ENCODE results near the gene FAM236C. TPM values are rescaled to one million over a fixed set of nuclear protein-coding genes. Genes with fewer than 3 reads are reported as not detected.
"Not testable (repeated sequence)": the region's sequence is repeated elsewhere in the genome, so short reads cannot be mapped to it uniquely, and the experiment has no call there.

The FAM236C gene
- total RNA-seq, 2 donors from 2014 or later: not detected

- not testable (repeated sequence) for H3K4me3 ChIP-seq (ENCODE audit: low read length); H3K4me1 Mint-ChIP-seq; H3K36me3 Mint-ChIP-seq (ENCODE audit: low read depth); H3K4me1 ChIP-seq (ENCODE audit: control insufficient read depth, insufficient read depth, low read length); H3K27me3 ChIP-seq (ENCODE audit: control insufficient read depth, insufficient read depth, low read length, poor library complexity, severe bottlenecking); H3K9me3 Mint-ChIP-seq; H3K36me3 ChIP-seq (ENCODE audit: control insufficient read depth, insufficient read depth, low read length); DNase-seq; H3K27ac Mint-ChIP-seq; H3K27ac ChIP-seq (ENCODE audit: low read depth, low read length); H3K9ac ChIP-seq (ENCODE audit: extremely low read depth, low read length, poor library complexity, severe bottlenecking); H3K27me3 Mint-ChIP-seq (ENCODE audit: insufficient read depth); H3K9me3 ChIP-seq (ENCODE audit: control insufficient read depth, low read length); H3K4me3 Mint-ChIP-seq
- WGBS, 2 experiments (ENCODE audit: insufficient coverage in 1 of 2, insufficient read length in 1 of 2): no CpG with 5 or more reads among the region's 15 CpGs
These were observed 25.5 kb downstream of the FAM236C start, which contains the start of gene FAM236A for GRCh38 chrX:72937906-72938305. FAM236A (plus strand) TSS chrX:72938206; CDS start chrX:72938263, 57 bp downstream.

DNA sequence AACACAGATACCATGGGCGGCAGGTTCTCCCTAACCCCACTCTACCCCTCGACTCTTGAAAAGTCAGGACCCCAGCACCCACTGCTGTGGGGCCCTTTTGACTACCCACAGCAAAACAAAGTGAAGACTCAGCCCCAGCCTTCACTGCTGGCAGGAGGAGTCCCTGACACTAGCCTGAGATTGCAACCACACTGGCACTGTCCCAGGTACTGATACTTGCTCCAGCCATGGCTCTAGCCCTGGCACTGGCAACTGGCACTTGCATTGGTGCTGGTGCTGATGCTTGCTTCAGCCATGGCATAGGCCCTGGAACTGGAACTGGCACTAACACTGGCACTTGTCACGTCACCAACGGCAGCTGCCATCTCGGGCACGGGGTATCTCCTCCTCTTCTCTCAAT, 29.9 kb downstream of the FAM236C start:
- H3K9me3 Mint-ChIP-seq; H3K27ac Mint-ChIP-seq; H3K9ac ChIP-seq (ENCODE audit: extremely low read depth, low read length, poor library complexity, severe bottlenecking); H3K4me3 Mint-ChIP-seq; H3K27me3 ChIP-seq (ENCODE audit: control insufficient read depth, insufficient read depth, low read length, poor library complexity, severe bottlenecking); H3K36me3 Mint-ChIP-seq (ENCODE audit: low read depth); H3K4me1 ChIP-seq (ENCODE audit: control insufficient read depth, insufficient read depth, low read length); H3K4me1 Mint-ChIP-seq; H3K9me3 ChIP-seq (ENCODE audit: control insufficient read depth, low read length); H3K36me3 ChIP-seq (ENCODE audit: control insufficient read depth, insufficient read depth, low read length); H3K27ac ChIP-seq (ENCODE audit: low read depth, low read length); DNase-seq; H3K4me3 ChIP-seq (ENCODE audit: low read length); H3K27me3 Mint-ChIP-seq (ENCODE audit: insufficient read depth): not testable (repeated sequence)
- no CpG with 5 or more reads among the region's 6 CpGs for WGBS, 2 experiments (ENCODE audit: insufficient coverage in 1 of 2, insufficient read length in 1 of 2)

DNA sequence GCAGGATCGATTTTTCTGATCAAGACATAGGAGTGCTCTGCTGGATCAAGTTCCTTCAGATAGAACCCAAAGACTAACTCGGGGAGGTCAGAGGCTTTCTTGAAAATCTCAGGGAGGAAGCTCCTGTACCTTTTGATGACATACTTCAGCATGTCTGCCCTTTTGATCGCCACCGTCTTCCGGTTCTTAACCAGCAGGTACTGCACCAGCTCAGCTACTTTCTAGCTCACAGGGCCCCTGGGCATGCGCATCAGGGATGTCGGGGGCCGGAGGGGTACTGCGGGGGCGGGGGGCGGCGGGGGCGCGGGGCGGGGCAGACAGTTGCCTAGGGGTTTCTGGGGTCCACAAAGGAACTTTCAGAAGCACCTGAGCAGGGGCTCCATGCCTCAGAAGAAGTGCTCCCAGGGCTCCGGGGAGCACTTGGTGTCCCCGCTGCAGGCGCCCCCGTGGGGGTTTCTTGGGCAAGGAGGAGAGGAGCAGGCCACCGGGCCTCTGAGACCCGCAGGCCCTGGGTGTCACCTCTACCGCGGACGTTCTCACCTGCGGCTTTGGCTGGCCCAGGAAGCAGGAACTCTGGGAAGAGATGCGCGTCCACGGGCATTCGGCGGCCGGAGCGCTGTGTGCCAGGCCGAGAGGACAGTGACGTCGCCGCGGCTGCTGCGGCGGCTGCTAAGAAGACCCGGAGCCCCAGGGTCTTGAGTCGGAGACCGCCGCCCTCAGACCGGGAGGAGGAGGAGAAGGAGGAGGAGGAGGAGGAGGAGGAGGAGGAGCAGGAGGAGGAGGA, 30.8 kb downstream of the FAM236C start:
- not testable (repeated sequence) for H3K36me3 Mint-ChIP-seq (ENCODE audit: low read depth); H3K4me1 ChIP-seq (ENCODE audit: control insufficient read depth, insufficient read depth, low read length); H3K9me3 ChIP-seq (ENCODE audit: control insufficient read depth, low read length); H3K9ac ChIP-seq (ENCODE audit: extremely low read depth, low read length, poor library complexity, severe bottlenecking); DNase-seq; H3K9me3 Mint-ChIP-seq; H3K27ac ChIP-seq (ENCODE audit: low read depth, low read length); H3K27me3 Mint-ChIP-seq (ENCODE audit: insufficient read depth); H3K4me3 Mint-ChIP-seq; H3K27ac Mint-ChIP-seq; H3K36me3 ChIP-seq (ENCODE audit: control insufficient read depth, insufficient read depth, low read length); H3K27me3 ChIP-seq (ENCODE audit: control insufficient read depth, insufficient read depth, low read length, poor library complexity, severe bottlenecking); H3K4me3 ChIP-seq (ENCODE audit: low read length); H3K4me1 Mint-ChIP-seq
- no CpG with 5 or more reads among the region's 44 CpGs for WGBS, 2 experiments (ENCODE audit: insufficient coverage in 1 of 2, insufficient read length in 1 of 2)

DNA sequence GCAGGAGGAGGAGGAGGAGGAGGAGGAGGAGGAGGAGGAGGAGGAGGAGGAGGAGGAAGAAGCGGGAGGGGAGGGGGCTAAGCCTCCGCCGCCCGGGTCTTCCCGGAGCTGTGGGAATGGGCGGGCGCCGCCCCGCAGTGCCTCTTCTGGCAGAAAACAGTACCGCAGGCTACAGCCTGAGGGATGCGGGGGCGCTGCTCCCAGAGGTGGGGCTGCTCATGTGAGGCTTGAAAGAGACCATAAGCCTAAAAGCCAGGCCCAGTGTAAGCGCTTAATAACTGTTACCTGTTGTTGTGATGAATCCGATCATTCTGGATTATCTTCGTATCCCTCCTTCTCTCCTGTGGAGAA, 31.4 kb downstream of the FAM236C start, which contains the start of gene DMRTC1:
DMRTC1 (minus strand) TSS at position 19 of the 351 bp plus-strand sequence. CDS start 68,143 bp downstream, outside the sequence.
- not testable (repeated sequence) for H3K27ac Mint-ChIP-seq; H3K9me3 ChIP-seq (ENCODE audit: control insufficient read depth, low read length); DNase-seq; H3K27me3 Mint-ChIP-seq (ENCODE audit: insufficient read depth); H3K4me1 ChIP-seq (ENCODE audit: control insufficient read depth, insufficient read depth, low read length); H3K9me3 Mint-ChIP-seq; H3K4me3 ChIP-seq (ENCODE audit: low read length); H3K9ac ChIP-seq (ENCODE audit: extremely low read depth, low read length, poor library complexity, severe bottlenecking); H3K27ac ChIP-seq (ENCODE audit: low read depth, low read length); H3K4me1 Mint-ChIP-seq; H3K4me3 Mint-ChIP-seq; H3K36me3 Mint-ChIP-seq (ENCODE audit: low read depth); H3K27me3 ChIP-seq (ENCODE audit: control insufficient read depth, insufficient read depth, low read length, poor library complexity, severe bottlenecking); H3K36me3 ChIP-seq (ENCODE audit: control insufficient read depth, insufficient read depth, low read length)
- WGBS, 2 experiments (ENCODE audit: insufficient coverage in 1 of 2, insufficient read length in 1 of 2): no CpG with 5 or more reads among the region's 15 CpGs

- not testable (repeated sequence) for H3K4me1 Mint-ChIP-seq; H3K27ac Mint-ChIP-seq; H3K4me3 ChIP-seq (ENCODE audit: low read length); H3K9ac ChIP-seq (ENCODE audit: extremely low read depth, low read length, poor library complexity, severe bottlenecking); DNase-seq; H3K9me3 ChIP-seq (ENCODE audit: control insufficient read depth, low read length); H3K27ac ChIP-seq (ENCODE audit: low read depth, low read length); H3K36me3 ChIP-seq (ENCODE audit: control insufficient read depth, insufficient read depth, low read length); H3K36me3 Mint-ChIP-seq (ENCODE audit: low read depth); H3K4me1 ChIP-seq (ENCODE audit: control insufficient read depth, insufficient read depth, low read length); H3K27me3 ChIP-seq (ENCODE audit: control insufficient read depth, insufficient read depth, low read length, poor library complexity, severe bottlenecking); H3K4me3 Mint-ChIP-seq; H3K27me3 Mint-ChIP-seq (ENCODE audit: insufficient read depth); H3K9me3 Mint-ChIP-seq
- WGBS, 2 experiments (ENCODE audit: insufficient coverage in 1 of 2, insufficient read length in 1 of 2): no CpG with 5 or more reads among the region's 9 CpGs
These were observed 47.6 kb downstream of the FAM236C start for GRCh38 chrX:72959971-72960370.

Other genes with a start within 250 kb of the FAM236C start
- gene PHKA1, start 198.3 kb upstream of the FAM236C start, total RNA-seq: 10 to 100 TPM in 1 of 2 donors, 1 to 10 TPM in 1; 6.7 to 10.2 TPM
- 1 to 10 TPM in 1 of 2 donors, not detected in 1; 2.4 TPM for gene DMRTC1B, start 135.7 kb upstream of the FAM236C start, total RNA-seq
- gene FAM236B, start 130.0 kb upstream of the FAM236C start, total RNA-seq: not detected
- gene FAM236D, start 104.4 kb upstream of the FAM236C start, total RNA-seq: not detected
- gene FAM236A, start 25.6 kb downstream of the FAM236C start, total RNA-seq: not detected
- gene DMRTC1, start 31.2 kb downstream of the FAM236C start, total RNA-seq: not detected
- gene PABPC1L2B, start 90.3 kb downstream of the FAM236C start, total RNA-seq: under 1 TPM in 1 of 2 donors, not detected in 1; 0.15 TPM
- gene PABPC1L2A, start 166.9 kb downstream of the FAM236C start, total RNA-seq: under 1 TPM in 1 of 2 donors, not detected in 1; 0.49 TPM

All from endodermal cell (in vitro differentiated cells).